HG03159 (cell line): ENCODE results near the gene RAPGEF4.

Source experiments
- ATAC-seq: cut with Tn5 transposase; IDR thresholded peaks from one replicate; pipeline ENCODE4 v1.9.1; 2021; ENCODE audit warnings: mild to moderate bottlenecking, moderate library complexity; ENCODE audit not compliant: unreplicated experiment

The RAPGEF4 gene

DNA sequence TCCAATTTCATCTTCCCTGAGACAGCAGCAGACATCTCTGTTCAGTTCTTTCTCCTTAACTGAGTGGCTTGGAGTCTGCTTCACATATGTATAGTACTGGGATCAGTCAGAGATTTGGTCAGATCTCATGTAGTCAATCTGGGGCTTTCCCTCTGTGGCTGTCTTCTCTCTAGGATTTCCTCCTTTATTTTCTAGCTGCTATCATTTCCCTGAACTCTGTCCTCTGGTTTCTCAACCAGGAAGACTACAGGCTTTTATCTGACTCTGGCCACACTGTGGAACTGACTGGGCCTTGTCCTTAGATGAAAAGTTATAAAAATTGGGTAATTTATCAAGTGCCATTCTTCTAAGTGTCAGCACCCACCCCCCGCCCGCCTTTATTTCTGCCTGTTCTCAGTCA, 121.0 kb downstream of the RAPGEF4 start:
- no peak for ATAC-seq

DNA sequence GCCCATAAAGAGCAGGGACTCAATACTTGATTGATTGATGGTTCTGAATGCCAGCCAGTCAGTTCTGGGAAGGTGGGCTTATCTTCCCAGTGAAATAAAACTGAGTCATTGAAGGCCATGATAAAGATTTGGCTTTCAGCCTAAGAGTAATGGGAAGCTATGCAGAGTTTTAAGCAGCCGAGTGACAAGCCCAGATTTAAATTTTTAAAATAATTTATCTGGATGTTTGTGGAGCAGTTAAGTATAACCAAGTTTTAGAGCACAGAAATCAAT, 122.8 kb downstream of the RAPGEF4 start:
- no peak for ATAC-seq

- ATAC-seq = no peak
Measured at GRCh38 chr2:172859581-172860335, 124.1 kb downstream of the RAPGEF4 start.

DNA sequence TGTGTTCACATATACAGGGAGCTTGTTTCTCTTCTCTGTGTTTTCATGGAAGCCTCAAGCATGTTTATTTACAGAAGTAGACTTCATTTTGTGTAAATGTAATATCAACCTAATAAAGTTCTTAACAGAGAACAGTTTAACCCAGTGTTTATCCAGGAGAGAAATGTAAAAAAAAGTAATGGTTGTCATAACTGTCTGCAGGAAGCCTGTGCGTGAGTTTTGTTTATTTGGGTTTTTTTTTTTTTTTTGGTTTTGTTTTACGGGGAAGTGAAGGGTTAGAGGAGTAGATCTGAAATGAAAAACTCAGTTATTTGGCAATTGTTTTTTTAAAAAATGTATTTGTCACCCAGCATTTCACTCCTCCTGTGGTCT, 124.7 kb downstream of the RAPGEF4 start:
- ATAC-seq = no peak

- no peak for ATAC-seq
Measured at GRCh38 chr2:172861098-172861497, 125.5 kb downstream of the RAPGEF4 start.

- ATAC-seq = no peak
Measured at GRCh38 chr2:172861656-172862476, 126.2 kb downstream of the RAPGEF4 start.

- ATAC-seq = no peak
Measured at GRCh38 chr2:172863341-172863740, 127.7 kb downstream of the RAPGEF4 start.

DNA sequence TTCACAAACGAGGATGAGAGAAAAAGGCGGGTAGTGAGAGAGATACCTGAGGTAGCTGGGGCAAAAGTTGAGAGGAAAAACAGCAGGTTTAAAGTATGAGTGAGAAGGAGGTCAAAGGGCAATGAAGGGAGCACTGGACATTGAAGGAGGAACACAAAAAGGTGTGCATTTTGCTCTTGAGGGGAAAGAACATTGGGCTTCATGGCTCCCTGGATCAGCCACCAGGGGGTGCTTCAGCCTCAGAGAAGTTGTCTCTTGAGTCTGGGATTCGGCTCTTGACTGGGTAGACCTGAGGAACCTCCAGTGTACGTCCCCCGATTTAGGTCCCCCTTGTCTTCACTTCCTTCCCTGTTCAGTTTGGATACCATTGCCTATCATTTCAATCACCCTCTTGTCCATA, 128.5 kb downstream of the RAPGEF4 start:
- ATAC-seq = no peak

DNA sequence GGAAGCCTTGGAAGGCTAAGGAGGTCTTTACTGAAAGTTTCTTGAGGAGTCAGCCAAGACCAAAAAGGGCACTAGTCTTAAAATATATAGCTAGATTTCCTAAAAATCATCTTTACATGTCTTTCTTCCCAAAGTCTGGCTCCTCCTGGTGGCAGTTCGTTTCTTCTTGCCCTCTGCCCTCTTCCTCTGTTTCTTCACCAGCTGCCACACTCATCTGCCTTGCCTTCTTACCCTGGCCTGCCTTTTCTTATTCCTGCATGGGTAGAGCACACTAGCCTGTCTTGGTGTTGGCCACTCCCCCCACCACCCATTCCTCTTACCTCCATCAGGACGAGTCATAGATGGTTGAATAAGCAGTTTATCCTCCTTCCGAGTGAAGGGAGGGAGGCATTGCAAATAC, 129.8 kb downstream of the RAPGEF4 start:
- no peak for ATAC-seq

- no peak for ATAC-seq
Measured at GRCh38 chr2:172869861-172870260, 134.2 kb downstream of the RAPGEF4 start.

DNA sequence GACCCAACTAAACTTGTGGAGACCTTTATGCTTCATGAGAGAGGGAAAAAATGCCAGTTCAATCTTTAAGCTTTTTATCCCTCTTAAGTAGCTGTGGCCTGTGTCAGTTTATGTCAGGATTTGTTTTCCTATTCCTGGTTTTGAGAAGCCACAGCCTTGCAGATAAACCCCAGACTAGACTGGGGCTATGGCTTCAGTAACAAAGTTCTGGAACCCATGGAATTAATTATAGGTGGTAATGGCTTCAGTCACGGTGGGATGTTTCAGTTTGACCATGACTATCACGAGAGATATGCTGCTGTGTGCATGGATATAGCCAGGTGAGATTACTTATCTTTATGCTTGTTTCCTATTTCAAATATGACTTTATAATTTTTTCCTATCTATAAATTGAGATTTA, 134.8 kb downstream of the RAPGEF4 start:
- ATAC-seq = no peak

DNA sequence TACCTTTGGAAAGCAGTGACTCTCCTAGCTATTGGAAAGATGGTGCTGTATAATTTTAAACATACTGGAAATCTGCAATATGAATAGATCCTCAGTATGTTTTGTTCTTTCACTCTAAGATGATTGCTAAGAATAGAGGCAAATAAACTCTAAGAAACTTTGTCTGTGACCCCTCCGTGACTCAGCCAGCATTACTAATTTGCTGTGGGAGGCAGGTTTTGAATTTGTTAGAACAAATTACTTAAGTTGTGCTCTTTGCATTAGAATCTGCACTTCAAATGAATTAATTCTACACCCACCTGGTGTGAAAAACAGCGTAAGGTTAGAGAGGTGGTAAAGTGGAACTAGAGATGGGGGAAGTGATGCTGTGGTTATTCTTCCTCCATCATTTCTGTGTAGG, 142.2 kb downstream of the RAPGEF4 start:
- no peak for ATAC-seq

DNA sequence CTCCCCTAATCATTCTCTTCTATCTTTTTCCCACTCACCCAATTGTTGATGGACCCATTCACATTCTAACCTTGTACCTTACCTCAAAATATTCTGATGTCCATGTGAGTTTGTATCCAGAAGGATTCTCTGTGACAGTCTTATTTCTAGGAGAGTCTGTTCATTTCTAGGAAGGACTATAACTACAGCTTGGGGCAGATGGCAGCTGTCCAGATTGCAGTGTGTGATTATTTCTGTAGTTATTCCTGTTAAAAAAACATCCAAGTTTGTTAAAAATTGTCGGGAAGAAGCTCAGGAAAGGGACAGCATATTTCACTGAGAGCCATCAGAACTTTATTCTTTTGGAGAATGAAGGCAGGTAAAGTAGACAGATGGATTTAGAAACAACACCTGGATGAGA, 142.6 kb downstream of the RAPGEF4 start:
- no peak for ATAC-seq

DNA sequence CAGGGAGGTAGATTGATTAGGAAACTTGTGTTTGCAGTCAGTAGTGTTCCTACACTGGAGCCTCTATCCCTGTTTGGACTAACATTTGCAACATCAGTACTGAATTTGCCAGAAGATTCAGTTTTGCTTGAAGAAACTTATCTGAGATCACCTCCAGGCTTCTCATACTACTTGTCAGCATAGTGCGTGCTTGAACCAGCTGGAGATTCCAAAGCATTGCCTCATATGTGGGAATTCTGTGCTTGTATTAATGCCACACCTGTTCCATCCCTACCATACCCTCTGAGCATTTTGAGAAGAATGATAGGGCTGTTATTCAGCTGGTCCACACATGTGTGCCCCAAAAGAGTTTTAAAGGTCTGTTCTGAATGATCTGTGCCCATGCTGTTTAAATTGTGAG, 148.7 kb downstream of the RAPGEF4 start:
- no peak for ATAC-seq

- ATAC-seq = no peak
Measured at GRCh38 chr2:172885996-172886395, 150.4 kb downstream of the RAPGEF4 start.

DNA sequence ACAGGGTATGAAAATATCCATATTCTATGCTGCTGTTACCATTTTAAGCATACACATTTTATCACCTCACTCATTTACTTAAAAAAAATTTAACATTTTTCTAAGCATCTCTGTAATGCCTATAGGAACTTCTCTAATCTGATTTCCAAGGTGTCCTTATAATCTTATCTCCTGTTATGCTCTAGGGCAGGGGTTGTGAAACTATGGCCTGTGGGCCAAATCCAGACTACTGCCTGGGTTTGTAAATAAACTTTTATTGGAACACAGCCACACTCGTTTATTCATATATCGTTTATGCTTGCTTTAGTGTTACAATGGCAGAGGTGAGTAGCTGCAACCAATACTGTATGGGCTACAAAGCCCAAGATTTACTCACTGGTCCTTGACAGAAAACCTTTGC, 151.6 kb downstream of the RAPGEF4 start:
- no peak for ATAC-seq

- no peak for ATAC-seq
Measured at GRCh38 chr2:172888714-172889669, 153.3 kb downstream of the RAPGEF4 start.

- ATAC-seq = no peak
Measured at GRCh38 chr2:172889768-172890430, 154.3 kb downstream of the RAPGEF4 start.

DNA sequence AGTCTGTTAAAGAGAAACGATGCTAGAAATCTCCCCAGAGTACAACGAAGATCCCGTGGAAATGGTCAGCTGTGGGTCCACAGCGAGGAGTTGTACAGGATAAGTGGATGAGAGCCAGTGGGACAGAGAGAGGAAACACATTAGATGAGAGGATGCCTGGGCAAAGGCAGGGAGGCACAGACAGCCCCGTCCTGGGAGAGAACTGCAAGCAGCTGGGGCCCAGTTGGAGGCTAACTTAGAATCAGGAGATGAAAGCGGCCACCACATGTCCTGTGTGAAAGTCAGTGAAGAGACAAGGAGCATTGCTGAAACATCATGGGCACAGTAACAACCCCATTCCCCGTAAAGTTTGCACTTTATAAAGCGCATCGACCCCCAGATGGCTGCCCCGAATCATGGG, 157.5 kb downstream of the RAPGEF4 start:
- ATAC-seq = no peak

DNA sequence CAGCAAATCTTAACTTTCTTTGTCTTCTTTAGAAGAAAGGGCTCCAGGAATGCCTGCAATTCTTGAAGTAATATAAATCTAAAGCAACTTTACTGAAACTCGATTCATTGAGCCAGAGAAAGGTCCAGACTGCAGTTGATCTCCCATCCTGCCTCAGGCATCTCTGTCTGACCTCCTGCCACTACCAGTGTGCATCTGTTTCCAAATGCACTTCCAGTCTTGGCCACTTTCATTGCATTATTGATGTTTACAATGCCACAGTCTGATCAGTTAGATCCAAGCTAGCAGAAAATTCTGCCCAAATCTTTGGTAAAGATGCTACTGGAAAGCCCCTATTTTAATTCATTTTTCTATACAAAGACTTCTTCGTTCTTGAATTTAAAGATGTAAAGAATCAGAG, 158.0 kb downstream of the RAPGEF4 start:
- no peak for ATAC-seq
